Body of pancreas (tissue), 4 donors: ENCODE results near the gene MIEF1. TPM values are rescaled to one million over a fixed set of nuclear protein-coding genes. Genes with fewer than 3 reads are reported as not detected.

ENCODE experiments used
- ATAC-seq: fragments of 150-250 bp; one replicate; pipeline ENCODE4 v1.9.1; 2016
- DNase-seq, 4 donors: peaks; one replicate each; pipeline ENCODE4 v3.0.0-alpha.2; 2019
- H3K27ac ChIP-seq, 4 donors: fragments of 200-600 bp; sonication (generic); 1 replicate in 3 of 4; 2 replicates in 1 of 4; pipeline versions ENCODE4 v1.5.1 to v1.6.1; 2016 to 2019; ENCODE audit warnings: mild to moderate bottlenecking in 1 of 4, mixed read lengths in 1 of 4, moderate library complexity in 1 of 4
- H3K27me3 ChIP-seq, 2 donors: fragments of 200-600 bp; sonication (generic); one replicate each; pipeline ENCODE4 v1.6.0; 2016; ENCODE audit warnings: mild to moderate bottlenecking in 1 of 2
- H3K36me3 ChIP-seq, 2 donors: fragments of 200-600 bp; sonication (generic); replicated peaks in 1 of 2; 2 replicates each; pipeline ENCODE4 v1.5.1; 2016; ENCODE audit warnings: low read depth in 2 of 2; ENCODE audit not compliant: insufficient read depth in 1 of 2
- H3K4me1 ChIP-seq: fragments of 200-600 bp; sonication (generic); one replicate; pipeline ENCODE4 v1.6.0; 2016
- H3K4me3 ChIP-seq, 2 donors: fragments of 200-600 bp; sonication (generic); 1 replicate in 1 of 2; 2 replicates in 1 of 2; pipeline ENCODE4 v1.5.1; 2016 to 2019
- H3K9me3 ChIP-seq, 3 donors: fragments of 200-600 bp; sonication (generic); 1 replicate in 2 of 3; 2 replicates in 1 of 3; pipeline ENCODE4 v1.5.1; 2016
- CTCF ChIP-seq, 7 experiments: fragments of 450-650 bp in 4 of 7; fragments of 200-600 bp in 3 of 7; sonication (generic) in 3 of 7; IDR thresholded peaks; one replicate each; pipeline ENCODE4 v1.5.1; 2016 to 2019; ENCODE audit warnings: antibody characterized with exemption in 7 of 7
- POLR2A ChIP-seq, 3 donors: fragments of 450-650 bp; IDR thresholded peaks; one replicate each; pipeline ENCODE4 v1.6.1; 2016; ENCODE audit warnings: antibody characterized with exemption in 3 of 3, mild to moderate bottlenecking in 2 of 3
- WGBS, 2 donors: methylation state at CpG; one replicate each; pipeline ENCODE4 v1.1.5; 2017; 5-methylcytosine and 5-hydroxymethylcytosine counted together
- intact Hi-C: fragments of 100-400 bp; cut with DNase I; formaldehyde crosslinking; loops from one replicate; pipeline ENCODE4 v1.15.1; 2023
- total RNA-seq, 2 donors: library from RNA; depleted of rRNA; stranded (reverse); fragments of >200 nt; gene quantifications; one replicate each; pipeline ENCODE4 v1.1.0, GENCODE V29; 2016

MIEF1 gene
- total RNA-seq, 2 donors from 2014 or later, result 9.1 to 14.8 TPM

- 38 to 47% methylated on average over 8 to 13 of the region's 13 CpGs for WGBS, 2 donors
- peak; percentile 75 to 84 (median 78) for TF ChIP-seq CTCF (IDR thresholded peaks at IDR 0.05)
- TF ChIP-seq POLR2A (IDR thresholded peaks at IDR 0.05), result no peak
- Histone ChIP-seq H3K27ac (peak overlapping the region; percentile 5 to 61 (median 32)), H3K4me1 (peaks cover 23% of the 10 kb centered on the region), H3K9me3 (no peaks in the 10 kb centered on the region), H3K27me3 (no peaks in the 10 kb centered on the region), H3K4me3 (no peak overlapping the region), H3K36me3 (no peaks in the 10 kb centered on the region)
- intact Hi-C loops, result no loop called here
- DNase-seq (peak; percentile 84 to 89 (median 88)), ATAC-seq (peak; percentile 81)
Measured at GRCh38 chr22:39496131-39496838, 5.8 kb upstream of the MIEF1 start.

GRCh38 chr22:39497429-39497828, 4.7 kb upstream of the MIEF1 start:
- WGBS, 2 donors, result 84 to 86% methylated on average over 8 of the region's 8 CpGs
- no peak for ATAC-seq
- H3K36me3 ChIP-seq, result no peaks in the 10 kb centered on the region
- H3K9me3 ChIP-seq, result no peaks in the 10 kb centered on the region
- TF ChIP-seq POLR2A (IDR thresholded peaks at IDR 0.05) (no peak), CTCF (IDR thresholded peaks at IDR 0.05) (no peak)
- H3K27me3 ChIP-seq, result no peaks in the 10 kb centered on the region
- no peak overlapping the region for H3K4me3 ChIP-seq
- peaks cover 29% of the 10 kb centered on the region for H3K4me1 ChIP-seq
- intact Hi-C loops, result no loop called here
- DNase-seq, result no peak
- H3K27ac ChIP-seq, result no peak overlapping the region

- H3K4me3 ChIP-seq, result no peak overlapping the region
- intact Hi-C loops, result no loop called here
- H3K27ac ChIP-seq, result peak overlapping the region in 1 of 4 donors; percentile 13
- TF ChIP-seq POLR2A (IDR thresholded peaks at IDR 0.05) (no peak), CTCF (IDR thresholded peaks at IDR 0.05) (no peak)
- H3K36me3 ChIP-seq, result no peaks in the 10 kb centered on the region
- no peaks in the 10 kb centered on the region for H3K9me3 ChIP-seq
- 36 to 68% methylated on average over 2 of the region's 2 CpGs for WGBS, 2 donors
- ATAC-seq (no peak), DNase-seq (no peak)
- peaks cover 34% of the 10 kb centered on the region for H3K4me1 ChIP-seq
- H3K27me3 ChIP-seq, result no peaks in the 10 kb centered on the region
Measured at GRCh38 chr22:39498368-39498767, 3.7 kb upstream of the MIEF1 start.

GRCh38 chr22:39498802-39499201, 3.3 kb upstream of the MIEF1 start:
- DNase-seq (no peak), ATAC-seq (no peak)
- Histone ChIP-seq H3K27ac (no peak overlapping the region), H3K27me3 (no peaks in the 10 kb centered on the region), H3K4me3 (no peak overlapping the region), H3K9me3 (no peaks in the 10 kb centered on the region), H3K4me1 (peaks cover 38% of the 10 kb centered on the region), H3K36me3 (no peaks in the 10 kb centered on the region)
- TF ChIP-seq CTCF (IDR thresholded peaks at IDR 0.05), result no peak
- no peak for TF ChIP-seq POLR2A (IDR thresholded peaks at IDR 0.05)
- intact Hi-C loops, result no loop called here
- 53 to 71% methylated on average over 3 of the region's 3 CpGs for WGBS, 2 donors

- DNase-seq (no peak), ATAC-seq (no peak)
- intact Hi-C loops, result no loop called here
- no peaks in the 10 kb centered on the region for H3K27me3 ChIP-seq
- TF ChIP-seq POLR2A (IDR thresholded peaks at IDR 0.05) (no peak), CTCF (IDR thresholded peaks at IDR 0.05) (no peak)
- H3K4me1 ChIP-seq, result peaks cover 43% of the 10 kb centered on the region
- peaks cover 0 to 2% of the 10 kb centered on the region in 2 donors for H3K36me3 ChIP-seq
- WGBS, 2 donors, result 76 to 77% methylated on average over 5 to 6 of the region's 6 CpGs
- no peak overlapping the region for H3K27ac ChIP-seq
- H3K4me3 ChIP-seq, result no peak overlapping the region
- no peaks in the 10 kb centered on the region for H3K9me3 ChIP-seq
Measured at GRCh38 chr22:39500101-39500500, 2.0 kb upstream of the MIEF1 start.
